ENCODE results near the gene PLCH2. TPM values are rescaled to one million over a fixed set of nuclear protein-coding genes. Genes with fewer than 3 reads are reported as not detected.

PLCH2 gene
- total and polyA plus RNA-seq, 2 donors (not counting 1 experiment from before 2014, with no cell fraction given), result 20.0 to 34.9 TPM

DNA sequence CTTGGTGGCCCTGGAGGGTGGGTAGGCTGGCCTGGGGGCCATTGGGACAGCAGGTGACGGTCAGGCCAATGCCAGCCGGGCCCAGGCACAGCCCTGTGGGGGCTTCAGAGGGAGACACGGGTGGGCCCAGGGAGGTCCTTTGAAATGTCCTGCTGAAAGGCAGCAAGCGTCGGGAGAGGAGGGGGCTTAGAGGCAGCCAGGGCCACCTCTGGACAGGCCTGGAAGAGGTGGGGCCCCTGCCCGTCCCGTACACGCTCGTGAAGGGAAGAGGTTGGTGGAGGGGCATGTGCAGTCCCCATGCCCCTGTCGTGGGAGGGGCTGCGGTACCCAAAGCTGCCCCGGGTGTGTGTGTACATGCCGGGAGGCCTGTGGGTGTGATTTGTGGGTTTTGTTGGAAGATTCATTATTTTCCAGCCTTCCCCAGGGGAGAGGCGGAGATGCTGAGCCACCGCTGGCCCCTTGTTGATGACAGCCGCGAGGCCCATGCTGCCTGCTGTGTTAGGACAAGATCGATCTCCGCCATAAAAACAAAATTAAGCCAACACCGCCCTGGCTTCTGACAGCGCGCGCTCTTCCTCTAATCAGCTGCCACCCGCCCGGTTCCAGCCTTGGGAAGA, 3.4 kb upstream of the PLCH2 start:
- peaks cover 12% of the 10 kb centered on the region in 2 donors for H3K4me1 ChIP-seq (ENCODE audit: control insufficient read depth in 2 of 2, insufficient read depth in 2 of 2, low read length in 2 of 2)
- 82% methylated on average over 23 of the region's 25 CpGs for WGBS (ENCODE audit: insufficient coverage)
- Mint-ChIP-seq H3K4me1 (peaks cover 9% of the 10 kb centered on the region), H3K27me3 (peaks cover 4% of the 10 kb centered on the region), H3K27ac (no peak overlapping the region), H3K9me3 (ENCODE audit: insufficient read depth) (no peaks in the 10 kb centered on the region), H3K4me3 (no peak overlapping the region)
- no peak overlapping the region for H3K27ac ChIP-seq (ENCODE audit: low read length in 2 of 2)
- CTCF ChIA-PET, result no interaction called here
- intact Hi-C loops (cut with micrococcal nuclease), result no loop called here
- H3K27me3 ChIP-seq (replicated peaks in 1 of 4; ENCODE audit: control extremely low read depth in 1 of 4, control insufficient read depth in 3 of 4, insufficient read depth in 4 of 4, low read length in 3 of 4), result peaks cover 0 to 7% (median 2%) of the 10 kb centered on the region in 4 experiments
- H4K20me1 ChIP-seq (ENCODE audit: control insufficient read depth, insufficient read depth, low read length, poor library complexity, severe bottlenecking), result no peaks in the 10 kb centered on the region
- H2AFZ ChIP-seq (ENCODE audit: insufficient read depth, low read depth, low read length, poor library complexity, severe bottlenecking), result no peak overlapping the region
- H3K4me2 ChIP-seq (replicated peaks; ENCODE audit: low read depth, low read length, poor library complexity, severe bottlenecking), result no peak overlapping the region
- no peaks in the 10 kb centered on the region for H3K36me3 ChIP-seq (replicated peaks in 1 of 2; ENCODE audit: control extremely low read depth in 1 of 2, control insufficient read depth in 1 of 2, extremely low read depth in 1 of 2, insufficient read depth in 2 of 2, low read length in 1 of 2)
- no peak overlapping the region for H3K4me3 ChIP-seq (ENCODE audit: control extremely low read depth in 1 of 5, extremely low read depth in 1 of 5, insufficient read depth in 1 of 5, low read depth in 2 of 5, low read length in 4 of 5)
- DNase-seq (no peak), ATAC-seq (ENCODE audit: low read depth) (no peak)
- no peak for TF ChIP-seq EZH2 (IDR thresholded peaks at IDR 0.05; ENCODE audit: borderline replicate concordance, insufficient read depth, low read depth, low read length, poor library complexity, severe bottlenecking)
- TF ChIP-seq, protein P1, sequence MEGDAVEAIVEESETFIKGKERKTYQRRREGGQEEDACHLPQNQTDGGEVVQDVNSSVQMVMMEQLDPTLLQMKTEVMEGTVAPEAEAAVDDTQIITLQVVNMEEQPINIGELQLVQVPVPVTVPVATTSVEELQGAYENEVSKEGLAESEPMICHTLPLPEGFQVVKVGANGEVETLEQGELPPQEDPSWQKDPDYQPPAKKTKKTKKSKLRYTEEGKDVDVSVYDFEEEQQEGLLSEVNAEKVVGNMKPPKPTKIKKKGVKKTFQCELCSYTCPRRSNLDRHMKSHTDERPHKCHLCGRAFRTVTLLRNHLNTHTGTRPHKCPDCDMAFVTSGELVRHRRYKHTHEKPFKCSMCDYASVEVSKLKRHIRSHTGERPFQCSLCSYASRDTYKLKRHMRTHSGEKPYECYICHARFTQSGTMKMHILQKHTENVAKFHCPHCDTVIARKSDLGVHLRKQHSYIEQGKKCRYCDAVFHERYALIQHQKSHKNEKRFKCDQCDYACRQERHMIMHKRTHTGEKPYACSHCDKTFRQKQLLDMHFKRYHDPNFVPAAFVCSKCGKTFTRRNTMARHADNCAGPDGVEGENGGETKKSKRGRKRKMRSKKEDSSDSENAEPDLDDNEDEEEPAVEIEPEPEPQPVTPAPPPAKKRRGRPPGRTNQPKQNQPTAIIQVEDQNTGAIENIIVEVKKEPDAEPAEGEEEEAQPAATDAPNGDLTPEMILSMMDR (IDR thresholded peaks at IDR 0.05), result no peak
- POLR2A ChIA-PET, result no interaction called here
- H3K79me2 ChIP-seq (ENCODE audit: control insufficient read depth, insufficient read depth, low read length), result no peaks in the 10 kb centered on the region
- no peak overlapping the region for H3K9ac ChIP-seq (ENCODE audit: low read length)
- H3K9me3 ChIP-seq (ENCODE audit: control extremely low read depth in 1 of 3, control insufficient read depth in 2 of 3, insufficient read depth in 1 of 3, low read length in 2 of 3), result no peaks in the 10 kb centered on the region

DNA sequence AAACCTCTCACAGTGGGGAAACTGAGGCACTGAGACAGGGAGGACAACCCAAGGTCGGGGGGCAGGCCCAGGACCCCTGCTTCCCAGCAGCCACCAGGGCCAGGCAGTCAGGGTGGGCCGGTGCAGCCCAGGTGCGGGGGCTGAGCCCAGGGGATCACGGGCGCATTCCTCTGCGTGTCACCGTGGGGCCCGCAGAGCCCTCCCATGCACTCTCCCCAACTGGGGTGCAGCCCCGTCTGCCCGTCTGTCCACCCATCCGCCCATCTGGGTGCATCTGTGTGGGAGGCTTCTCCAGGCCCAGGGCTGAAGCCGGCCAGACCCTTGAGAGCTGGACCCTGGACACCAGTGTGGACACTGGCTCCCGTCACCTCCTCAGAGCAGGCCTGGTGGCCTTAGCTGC, 2.9 kb upstream of the PLCH2 start:
- H3K27me3 ChIP-seq (replicated peaks in 1 of 4; ENCODE audit: control extremely low read depth in 1 of 4, control insufficient read depth in 3 of 4, insufficient read depth in 4 of 4, low read length in 3 of 4), result peaks cover 0 to 2% (median 0%) of the 10 kb centered on the region in 4 experiments
- TF ChIP-seq EZH2 (IDR thresholded peaks at IDR 0.05; ENCODE audit: borderline replicate concordance, insufficient read depth, low read depth, low read length, poor library complexity, severe bottlenecking), result no peak
- TF ChIP-seq, protein P1 (IDR thresholded peaks at IDR 0.05), result no peak
- H3K4me3 ChIP-seq (ENCODE audit: control extremely low read depth in 1 of 5, extremely low read depth in 1 of 5, insufficient read depth in 1 of 5, low read depth in 2 of 5, low read length in 4 of 5), result no peak overlapping the region
- no peaks in the 10 kb centered on the region for H4K20me1 ChIP-seq (ENCODE audit: control insufficient read depth, insufficient read depth, low read length, poor library complexity, severe bottlenecking)
- Mint-ChIP-seq H3K4me1 (peaks cover 9% of the 10 kb centered on the region), H3K9me3 (ENCODE audit: insufficient read depth) (no peaks in the 10 kb centered on the region), H3K27me3 (peaks cover 4% of the 10 kb centered on the region), H3K4me3 (no peak overlapping the region), H3K27ac (no peak overlapping the region)
- ATAC-seq (ENCODE audit: low read depth) (no peak), DNase-seq (no peak)
- H3K9me3 ChIP-seq (ENCODE audit: control extremely low read depth in 1 of 3, control insufficient read depth in 2 of 3, insufficient read depth in 1 of 3, low read length in 2 of 3), result no peaks in the 10 kb centered on the region
- H3K9ac ChIP-seq (ENCODE audit: low read length), result no peak overlapping the region
- no peak overlapping the region for H2AFZ ChIP-seq (ENCODE audit: insufficient read depth, low read depth, low read length, poor library complexity, severe bottlenecking)
- H3K36me3 ChIP-seq (replicated peaks in 1 of 2; ENCODE audit: control extremely low read depth in 1 of 2, control insufficient read depth in 1 of 2, extremely low read depth in 1 of 2, insufficient read depth in 2 of 2, low read length in 1 of 2), result no peaks in the 10 kb centered on the region
- H3K27ac ChIP-seq (ENCODE audit: low read length in 2 of 2), result no peak overlapping the region
- H3K79me2 ChIP-seq (ENCODE audit: control insufficient read depth, insufficient read depth, low read length), result no peaks in the 10 kb centered on the region
- CTCF ChIA-PET, result no interaction called here
- intact Hi-C loops (cut with micrococcal nuclease), result no loop called here
- 94% methylated on average over 13 of the region's 13 CpGs for whole genome bisulfite sequencing (ENCODE audit: insufficient coverage)
- POLR2A ChIA-PET, result no interaction called here
- no peak overlapping the region for H3K4me2 ChIP-seq (replicated peaks; ENCODE audit: low read depth, low read length, poor library complexity, severe bottlenecking)
- peaks cover 12% of the 10 kb centered on the region in 2 donors for H3K4me1 ChIP-seq (ENCODE audit: control insufficient read depth in 2 of 2, insufficient read depth in 2 of 2, low read length in 2 of 2)

All from B cell (primary cell).